Activated CD4-positive, alpha-beta T cell treated with anti-CD3 and anti-CD28 coated beads, Interleukin-2, amount 50 U/mL, for 24 hours (primary cell): Measurements from ENCODE around the gene LGALS7.
"Not testable (repeated sequence)": the region's sequence is repeated elsewhere in the genome, so short reads cannot be mapped to it uniquely, and the experiment has no call there.

Source experiments
- DNase-seq, 2 donors: peaks; one replicate each; pipeline ENCODE4 v3.0.0-alpha.2; 2020; ENCODE audit warnings: low read depth in 1 of 2, low spot score in 1 of 2

LGALS7 gene

DNA sequence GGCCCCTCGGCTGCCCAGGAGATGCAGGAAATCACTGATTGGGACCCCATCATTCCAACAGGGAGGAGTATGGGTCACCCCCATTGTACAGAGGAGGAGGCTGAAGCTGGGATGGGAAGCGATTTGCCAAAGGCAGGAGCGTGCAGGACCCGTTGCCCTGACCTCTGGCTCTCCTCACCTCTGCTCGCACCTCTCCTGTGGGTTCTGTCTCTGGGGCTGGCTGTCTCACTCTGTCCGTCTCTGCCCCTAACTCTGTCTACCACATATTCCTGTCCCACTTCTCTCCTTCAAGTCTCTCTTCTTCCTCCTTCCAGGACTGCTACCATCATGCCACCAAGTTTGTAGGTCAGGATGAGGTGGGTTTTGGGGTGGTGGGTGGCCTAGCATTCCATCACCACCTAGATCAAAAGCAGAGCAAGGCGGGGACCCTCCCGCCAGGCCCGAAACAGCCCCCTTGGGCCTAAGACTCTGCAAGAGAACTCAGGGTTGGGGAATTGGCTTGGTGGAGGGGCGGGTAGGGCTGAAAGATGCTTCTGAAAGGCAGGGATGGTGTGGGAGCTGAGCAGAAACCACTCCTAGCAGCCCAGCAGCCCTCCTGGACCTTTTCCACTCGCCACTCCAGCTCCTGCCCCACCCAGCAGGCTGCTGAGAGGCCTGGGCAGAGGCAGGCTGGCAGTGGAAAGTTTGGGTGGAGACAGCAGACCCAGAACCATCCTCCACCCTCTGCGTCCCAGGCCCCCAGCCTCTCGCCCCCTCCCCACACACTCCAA, 1.0 kb upstream of the LGALS7 start:
- no peak for DNase-seq

DNA sequence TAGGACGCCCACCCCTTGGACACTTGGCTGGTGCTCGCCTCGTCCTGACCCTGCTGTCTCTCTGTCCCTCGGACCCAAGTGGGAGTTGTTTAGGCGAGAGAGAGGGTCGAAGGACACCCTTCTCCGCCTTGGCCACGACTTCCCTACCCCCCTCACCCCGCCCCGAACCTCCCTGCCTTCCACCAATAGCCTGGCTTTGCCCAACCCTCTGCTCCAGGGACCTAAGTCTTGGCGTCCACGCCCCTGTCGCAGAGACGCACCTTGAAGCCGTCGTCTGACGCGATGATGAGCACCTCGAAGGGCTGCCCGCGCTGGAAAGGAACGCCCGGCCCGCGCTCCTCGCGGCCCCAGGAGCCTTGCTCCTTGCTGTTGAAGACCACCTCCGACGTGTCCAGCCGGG, 1.7 kb downstream of the LGALS7 start:
- DNase-seq = not testable (repeated sequence)

DNA sequence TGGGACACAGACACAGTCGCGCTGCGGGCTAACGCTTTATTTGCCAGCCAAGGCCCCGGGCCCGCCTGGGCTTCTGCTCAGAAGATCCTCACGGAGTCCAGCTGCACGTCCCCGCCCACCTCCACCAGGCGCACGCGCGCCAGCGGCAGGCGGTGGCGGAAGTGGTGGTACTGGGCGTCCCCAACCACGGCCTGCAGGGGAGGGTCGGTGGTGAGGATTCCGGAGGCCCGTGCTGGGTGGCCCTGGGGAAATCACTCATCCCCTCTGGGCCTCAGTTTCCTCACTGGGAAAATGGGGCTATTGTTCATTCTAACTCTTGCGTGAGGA, 2.4 kb downstream of the LGALS7 start:
- not testable (repeated sequence) for DNase-seq

GRCh38 chr19:38770228-38770948, 2.9 kb downstream of the LGALS7 start:
- not testable (repeated sequence) for DNase-seq

GRCh38 chr19:38769635-38770211, 3.6 kb downstream of the LGALS7 start:
- peak; percentile 71 to 77 for DNase-seq

- no peak for DNase-seq
Observed at GRCh38 chr19:38766276-38767047, 6.9 kb downstream of the LGALS7 start.

DNA sequence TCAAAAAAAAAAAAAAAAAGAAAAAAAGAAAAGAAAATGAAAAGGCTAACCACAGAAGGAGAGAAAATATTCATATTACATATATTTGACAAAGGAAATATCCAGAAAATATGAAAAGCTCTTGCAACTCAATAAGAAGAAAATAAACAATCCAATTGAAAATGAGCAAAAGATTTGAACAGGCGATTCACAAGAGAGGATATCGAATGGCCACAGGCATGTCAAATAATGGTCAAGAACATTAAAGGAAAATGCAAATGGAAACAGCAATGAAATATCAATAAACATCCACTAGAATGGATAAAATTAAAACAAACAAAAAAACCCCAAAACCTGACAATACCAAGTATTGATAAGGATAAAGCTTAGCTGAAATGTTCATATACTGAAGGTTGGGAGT, 8.1 kb downstream of the LGALS7 start:
- no peak for DNase-seq

DNA sequence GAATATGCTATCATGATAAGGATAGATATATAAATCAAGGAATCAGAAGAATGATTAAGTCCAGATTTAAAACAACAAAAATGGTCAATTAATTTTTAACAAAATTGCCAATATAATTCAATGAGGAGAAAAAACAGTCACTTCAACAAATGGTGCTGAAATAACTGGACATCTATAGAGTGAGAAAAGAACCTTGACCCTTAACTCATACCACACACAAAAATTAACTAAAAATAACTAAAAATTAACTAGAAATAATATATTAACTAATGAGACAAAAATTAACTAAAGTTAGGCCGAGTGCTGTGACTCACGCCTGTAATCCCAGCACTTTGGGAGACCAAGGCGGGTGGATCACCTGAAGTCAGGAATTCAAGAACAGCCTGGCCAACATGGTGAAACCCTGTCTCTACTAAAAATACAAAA, 9.5 kb downstream of the LGALS7 start:
- DNase-seq = no peak

GRCh38 chr19:38761884-38762389, 11.4 kb downstream of the LGALS7 start:
- DNase-seq = not testable (repeated sequence)

GRCh38 chr19:38760805-38761517, 12.4 kb downstream of the LGALS7 start:
- DNase-seq = not testable (repeated sequence)

- DNase-seq = no peak
Observed at GRCh38 chr19:38759590-38760003, 13.7 kb downstream of the LGALS7 start.

GRCh38 chr19:38754196-38754595, 19.1 kb downstream of the LGALS7 start:
- DNase-seq = not testable (repeated sequence)

- not testable (repeated sequence) for DNase-seq
Observed at GRCh38 chr19:38753783-38754182, 19.5 kb downstream of the LGALS7 start.

DNA sequence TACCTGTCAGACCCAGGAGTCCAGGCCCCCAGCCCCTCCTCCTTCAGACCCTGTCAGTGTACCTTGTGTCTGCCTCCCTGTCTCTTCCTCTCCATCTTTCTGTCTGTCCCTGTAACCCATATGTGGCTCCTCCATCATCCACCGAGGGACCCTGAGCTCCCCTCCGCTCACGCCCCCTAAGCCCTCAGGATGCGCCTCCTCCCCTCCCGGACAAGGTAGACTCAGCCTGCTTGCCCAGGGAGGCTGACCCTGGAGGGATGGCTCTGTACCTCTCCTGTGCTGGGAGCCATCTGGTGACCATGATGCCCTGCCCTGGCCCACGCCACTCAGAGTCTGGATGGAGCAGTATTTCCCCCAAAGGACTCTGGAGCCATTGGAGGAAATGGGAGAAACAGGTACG, 28.0 kb downstream of the LGALS7 start:
- DNase-seq = no peak

DNA sequence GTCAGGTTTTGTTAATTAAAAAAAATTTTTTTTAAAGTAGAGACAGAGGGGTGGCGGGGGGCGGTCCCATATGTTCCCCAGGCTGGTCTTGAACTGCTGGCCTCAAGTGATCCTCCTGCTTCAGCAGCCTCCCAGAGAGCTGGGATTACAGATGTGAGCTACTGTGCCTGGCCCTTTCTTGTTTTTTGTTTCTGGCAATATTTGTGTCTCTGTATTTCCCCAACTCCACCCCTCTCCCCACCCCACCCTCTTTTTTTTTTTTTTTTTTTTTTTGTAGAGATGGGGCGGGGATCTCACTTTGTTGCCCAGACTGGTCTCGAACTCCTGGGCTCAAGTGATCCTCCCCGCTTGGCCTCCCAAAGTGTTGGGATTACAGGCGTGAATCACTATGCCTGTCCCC, 28.4 kb downstream of the LGALS7 start:
- no peak for DNase-seq

GRCh38 chr19:38744298-38744681, 29.0 kb downstream of the LGALS7 start, which contains the start of gene CAPN12:
CAPN12 (minus strand) TSS chr19:38744474; CDS start chr19:38744165, 309 bp downstream.
- DNase-seq = no peak

DNA sequence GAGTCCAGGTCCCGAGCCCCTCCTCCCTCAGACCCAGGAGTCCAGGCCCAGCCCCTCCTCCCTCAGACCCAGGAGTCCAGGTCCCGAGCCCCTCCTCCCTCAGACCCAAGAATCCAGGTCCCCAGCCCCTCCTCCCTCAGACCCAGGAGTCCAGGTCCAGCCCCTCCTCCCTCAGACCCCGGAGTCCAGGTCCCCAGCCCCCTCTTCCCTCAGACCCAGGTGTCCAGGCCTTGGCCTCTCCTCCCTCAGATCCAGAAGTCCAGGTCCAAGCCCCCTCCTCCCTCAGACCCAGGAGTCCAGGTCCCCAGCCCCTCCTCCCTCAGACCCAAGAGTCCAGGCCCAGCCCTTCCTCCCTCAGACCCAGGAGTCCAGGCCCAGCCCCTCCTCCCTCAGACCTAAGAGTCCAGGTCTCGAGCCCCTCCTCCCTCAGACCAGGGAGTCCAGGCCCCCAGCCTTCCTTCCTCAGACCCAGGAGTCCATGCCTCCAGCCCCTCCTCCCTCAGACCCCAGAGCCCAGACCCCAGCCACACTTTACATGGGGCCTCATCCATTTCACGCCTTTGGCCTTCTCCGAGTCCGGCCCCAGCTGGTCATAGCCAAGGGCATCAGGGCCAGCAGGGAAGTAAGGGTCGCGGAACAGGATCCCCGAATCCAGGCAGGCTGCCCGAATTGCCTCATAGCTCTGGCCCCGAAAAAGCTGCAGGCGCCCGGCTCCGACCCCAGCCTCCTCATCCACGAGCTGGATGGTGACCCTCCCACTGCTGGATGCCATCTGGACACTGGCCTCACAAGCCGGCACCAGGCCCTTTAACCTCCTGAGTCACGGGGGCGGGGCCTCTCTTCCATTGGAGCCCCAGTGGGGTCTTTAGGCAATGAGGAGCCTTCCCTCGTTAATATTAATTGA, 29.7 kb downstream of the LGALS7 start:
- DNase-seq = no peak

GRCh38 chr19:38742906-38743305, 30.4 kb downstream of the LGALS7 start:
- no peak for DNase-seq

- DNase-seq = no peak
Observed at GRCh38 chr19:38742296-38742695, 31.0 kb downstream of the LGALS7 start.

- no peak for DNase-seq
Observed at GRCh38 chr19:38741670-38742069, 31.6 kb downstream of the LGALS7 start.
